Dendritic cell treated with granulocyte-macrophage colony-stimulating factor and Interleukin-4, amounts not matched to agents 40 ng/mL and 50 ng/mL, for 4 days (primary cell): Measurements from ENCODE around the gene KIF5A.
"Not testable (repeated sequence)": the region's sequence is repeated elsewhere in the genome, so short reads cannot be mapped to it uniquely, and the experiment has no call there.

Source experiments
- H3K27ac Mint-ChIP-seq: one replicate; pipeline ENCODE4 v1.8.0; 2022; ENCODE audit warnings: mild to moderate bottlenecking, mixed read lengths
- H3K27me3 Mint-ChIP-seq: one replicate; pipeline ENCODE4 v1.8.0; 2022; ENCODE audit warnings: mild to moderate bottlenecking, mixed read lengths
- H3K36me3 Mint-ChIP-seq: one replicate; pipeline ENCODE4 v1.8.0; 2022; ENCODE audit warnings: low read depth, mixed read lengths
- H3K4me1 Mint-ChIP-seq: one replicate; pipeline ENCODE4 v1.8.0; 2022; ENCODE audit warnings: low read depth, mixed read lengths
- H3K4me3 Mint-ChIP-seq: one replicate; pipeline ENCODE4 v1.8.0; 2022; ENCODE audit warnings: mild to moderate bottlenecking, moderate library complexity, mixed read lengths
- H3K9me3 Mint-ChIP-seq: one replicate; pipeline ENCODE4 v1.8.0; 2022; ENCODE audit warnings: mixed read lengths
- intact Hi-C: fragments of 100-400 bp; cut with micrococcal nuclease; formaldehyde crosslinking; loops from one replicate; pipeline ENCODE4 v1.15.0; 2022

The KIF5A gene

GRCh38 chr12:57610554-57611107 is 60.8 kb downstream of the KIF5A start:
- intact Hi-C loops, result no loop called here
- Mint-ChIP-seq H3K27me3 (peaks cover 93% of the 10 kb centered on the region), H3K4me1 (peaks cover 20% of the 10 kb centered on the region), H3K36me3 (no peaks in the 10 kb centered on the region), H3K9me3 (no peaks in the 10 kb centered on the region), H3K4me3 (peak overlapping the region; percentile 68), H3K27ac (no peak overlapping the region)

- Mint-ChIP-seq H3K4me3 (peak within 1 kb of the TSS; percentile 68), H3K9me3 (no peaks in the 10 kb centered on the region), H3K4me1 (peaks cover 20% of the 10 kb centered on the region), H3K27ac (no peak within 1 kb of the TSS), H3K36me3 (no peaks in the 10 kb centered on the region), H3K27me3 (peaks cover 93% of the 10 kb centered on the region)
- intact Hi-C loops, result no loop called here
Measured at GRCh38 chr12:57611108-57611826, 61.4 kb downstream of the KIF5A start, which contains the start of gene ARHGEF25. ARHGEF25 (plus strand) TSS chr12:57611435; CDS start chr12:57611895, 460 bp downstream.

GRCh38 chr12:57611827-57612710 is 62.2 kb downstream of the KIF5A start:
- Mint-ChIP-seq H3K4me1 (peaks cover 20% of the 10 kb centered on the region), H3K4me3 (no peak overlapping the region), H3K9me3 (no peaks in the 10 kb centered on the region), H3K27ac (no peak overlapping the region), H3K27me3 (peaks cover 93% of the 10 kb centered on the region), H3K36me3 (no peaks in the 10 kb centered on the region)
- intact Hi-C loops, result no loop called here

- no peaks in the 10 kb centered on the region for H3K36me3 Mint-ChIP-seq
- H3K4me3 Mint-ChIP-seq, result no peak overlapping the region
- peaks cover 20% of the 10 kb centered on the region for H3K4me1 Mint-ChIP-seq
- peaks cover 94% of the 10 kb centered on the region for H3K27me3 Mint-ChIP-seq
- intact Hi-C loops, result no loop called here
- H3K27ac Mint-ChIP-seq, result no peak overlapping the region
- H3K9me3 Mint-ChIP-seq, result no peaks in the 10 kb centered on the region
Measured at GRCh38 chr12:57612711-57613426, 63.0 kb downstream of the KIF5A start.

- Mint-ChIP-seq H3K9me3 (no peaks in the 10 kb centered on the region), H3K27me3 (peaks cover 96% of the 10 kb centered on the region), H3K36me3 (no peaks in the 10 kb centered on the region), H3K4me3 (no peak overlapping the region), H3K27ac (no peak overlapping the region), H3K4me1 (peaks cover 20% of the 10 kb centered on the region)
- intact Hi-C loops, result no loop called here
Measured at GRCh38 chr12:57613427-57614109, 63.7 kb downstream of the KIF5A start.

GRCh38 chr12:57614178-57614947 is 64.5 kb downstream of the KIF5A start:
- Mint-ChIP-seq H3K4me1 (peaks cover 26% of the 10 kb centered on the region), H3K36me3 (no peaks in the 10 kb centered on the region), H3K27ac (no peak overlapping the region), H3K27me3 (peaks cover 96% of the 10 kb centered on the region), H3K9me3 (no peaks in the 10 kb centered on the region), H3K4me3 (no peak overlapping the region)
- intact Hi-C loops, result no loop called here

- H3K9me3 Mint-ChIP-seq, result no peaks in the 10 kb centered on the region
- H3K36me3 Mint-ChIP-seq, result no peaks in the 10 kb centered on the region
- H3K27me3 Mint-ChIP-seq, result peaks cover 97% of the 10 kb centered on the region
- H3K4me3 Mint-ChIP-seq, result no peak overlapping the region
- no peak overlapping the region for H3K27ac Mint-ChIP-seq
- peaks cover 28% of the 10 kb centered on the region for H3K4me1 Mint-ChIP-seq
- intact Hi-C loops, result no loop called here
Measured at GRCh38 chr12:57614948-57615500, 65.2 kb downstream of the KIF5A start.

GRCh38 chr12:57615637-57616036 is 65.8 kb downstream of the KIF5A start:
- H3K4me1 Mint-ChIP-seq, result peaks cover 27% of the 10 kb centered on the region
- H3K9me3 Mint-ChIP-seq, result no peaks in the 10 kb centered on the region
- H3K27me3 Mint-ChIP-seq, result peaks cover 97% of the 10 kb centered on the region
- H3K36me3 Mint-ChIP-seq, result no peaks in the 10 kb centered on the region
- no peak overlapping the region for H3K27ac Mint-ChIP-seq
- no peak overlapping the region for H3K4me3 Mint-ChIP-seq
- intact Hi-C loops, result no loop called here

GRCh38 chr12:57616383-57617101 is 66.7 kb downstream of the KIF5A start:
- H3K4me3 Mint-ChIP-seq, result no peak overlapping the region
- no peaks in the 10 kb centered on the region for H3K36me3 Mint-ChIP-seq
- peaks cover 97% of the 10 kb centered on the region for H3K27me3 Mint-ChIP-seq
- H3K9me3 Mint-ChIP-seq, result no peaks in the 10 kb centered on the region
- H3K4me1 Mint-ChIP-seq, result peaks cover 31% of the 10 kb centered on the region
- intact Hi-C loops, result no loop called here
- H3K27ac Mint-ChIP-seq, result no peak overlapping the region

- no peak overlapping the region for H3K27ac Mint-ChIP-seq
Measured at GRCh38 chr12:57617942-57618341, 68.1 kb downstream of the KIF5A start.

GRCh38 chr12:57618431-57618830 is 68.6 kb downstream of the KIF5A start:
- intact Hi-C loops, H3K36me3 Mint-ChIP-seq, H3K9me3 Mint-ChIP-seq, H3K27ac Mint-ChIP-seq, H3K4me3 Mint-ChIP-seq: not testable (repeated sequence)
- Mint-ChIP-seq H3K4me1 (peaks cover 46% of the 10 kb centered on the region), H3K27me3 (peaks cover 97% of the 10 kb centered on the region)

More at GRCh38 chr12:57617942-57618341, 68.1 kb downstream of the KIF5A start:
- Mint-ChIP-seq H3K4me1 (peaks cover 41% of the 10 kb centered on the region), H3K4me3 (no peak overlapping the region), H3K27me3 (peaks cover 99% of the 10 kb centered on the region), H3K9me3 (no peaks in the 10 kb centered on the region), H3K36me3 (no peaks in the 10 kb centered on the region)
- intact Hi-C loops, result no loop called here

- peaks cover 97% of the 10 kb centered on the region for H3K27me3 Mint-ChIP-seq
- intact Hi-C loops, result no loop called here
- H3K27ac Mint-ChIP-seq, result no peak overlapping the region
- no peaks in the 10 kb centered on the region for H3K9me3 Mint-ChIP-seq
- H3K4me3 Mint-ChIP-seq, result no peak overlapping the region
- no peaks in the 10 kb centered on the region for H3K36me3 Mint-ChIP-seq
- H3K4me1 Mint-ChIP-seq, result peaks cover 50% of the 10 kb centered on the region
Measured at GRCh38 chr12:57618966-57619433, 69.2 kb downstream of the KIF5A start.
